ENCODE results near the gene MROH2B. TPM values are rescaled to one million over a fixed set of nuclear protein-coding genes. Genes with fewer than 3 reads are reported as not detected.

Gene MROH2B
- total and polyA plus RNA-seq, 2 donors (not counting 1 experiment from before 2014, with no cell fraction given) = not detected

DNA sequence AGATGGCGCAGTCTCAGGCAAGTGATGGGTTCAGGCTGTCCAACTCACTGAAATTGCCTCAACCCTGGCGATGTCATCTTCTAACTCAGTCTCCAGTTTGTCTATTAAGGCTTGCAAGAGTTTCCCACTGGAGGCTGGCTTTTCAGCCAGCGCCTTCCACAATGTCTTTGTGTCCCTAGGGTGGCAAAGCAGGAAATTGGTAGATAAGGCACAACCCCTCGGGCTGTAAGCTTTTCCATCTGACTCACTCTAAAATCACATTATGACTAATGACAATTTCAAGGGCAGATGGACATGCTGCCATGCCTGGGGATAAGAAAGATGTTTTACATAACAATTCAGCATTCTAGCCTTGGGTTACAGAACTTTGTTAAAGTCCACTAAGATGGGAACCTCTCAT is 61.9 kb downstream of the MROH2B start:
- WGBS (ENCODE audit: insufficient coverage) = 79% methylated on average over 1 of the region's 4 CpGs
- no peaks in the 10 kb centered on the region for H3K36me3 ChIP-seq (replicated peaks in 1 of 2; ENCODE audit: control extremely low read depth in 1 of 2, control insufficient read depth in 1 of 2, extremely low read depth in 1 of 2, insufficient read depth in 2 of 2, low read length in 1 of 2)
- H3K27ac Mint-ChIP-seq = no peak overlapping the region
- H3K27me3 ChIP-seq (replicated peaks in 1 of 4; ENCODE audit: control extremely low read depth in 1 of 4, control insufficient read depth in 3 of 4, insufficient read depth in 4 of 4, low read length in 3 of 4) = no peaks in the 10 kb centered on the region
- no peaks in the 10 kb centered on the region for H3K27me3 Mint-ChIP-seq
- no peak overlapping the region for H3K4me3 ChIP-seq (ENCODE audit: control extremely low read depth in 1 of 5, extremely low read depth in 1 of 5, insufficient read depth in 1 of 5, low read depth in 2 of 5, low read length in 4 of 5)
- H3K4me1 Mint-ChIP-seq = no peaks in the 10 kb centered on the region
- H3K9me3 Mint-ChIP-seq (ENCODE audit: insufficient read depth) = no peaks in the 10 kb centered on the region
- H4K20me1 ChIP-seq (ENCODE audit: control insufficient read depth, insufficient read depth, low read length, poor library complexity, severe bottlenecking) = no peaks in the 10 kb centered on the region
- H3K9me3 ChIP-seq (ENCODE audit: control extremely low read depth in 1 of 3, control insufficient read depth in 2 of 3, insufficient read depth in 1 of 3, low read length in 2 of 3) = no peaks in the 10 kb centered on the region
- intact Hi-C loops (cut with micrococcal nuclease) = no loop called here
- H3K27ac ChIP-seq (ENCODE audit: low read length in 2 of 2) = no peak overlapping the region
- DNase-seq (no peak), ATAC-seq (ENCODE audit: low read depth) (no peak)
- ChIA-PET POLR2A (no interaction called here), CTCF (no interaction called here)
- no peak overlapping the region for H3K9ac ChIP-seq (ENCODE audit: low read length)
- no peak overlapping the region for H2AFZ ChIP-seq (ENCODE audit: insufficient read depth, low read depth, low read length, poor library complexity, severe bottlenecking)
- no peak overlapping the region for H3K4me2 ChIP-seq (replicated peaks; ENCODE audit: low read depth, low read length, poor library complexity, severe bottlenecking)
- no peak overlapping the region for H3K4me3 Mint-ChIP-seq
- no peaks in the 10 kb centered on the region for H3K79me2 ChIP-seq (ENCODE audit: control insufficient read depth, insufficient read depth, low read length)
- TF ChIP-seq, protein P1, sequence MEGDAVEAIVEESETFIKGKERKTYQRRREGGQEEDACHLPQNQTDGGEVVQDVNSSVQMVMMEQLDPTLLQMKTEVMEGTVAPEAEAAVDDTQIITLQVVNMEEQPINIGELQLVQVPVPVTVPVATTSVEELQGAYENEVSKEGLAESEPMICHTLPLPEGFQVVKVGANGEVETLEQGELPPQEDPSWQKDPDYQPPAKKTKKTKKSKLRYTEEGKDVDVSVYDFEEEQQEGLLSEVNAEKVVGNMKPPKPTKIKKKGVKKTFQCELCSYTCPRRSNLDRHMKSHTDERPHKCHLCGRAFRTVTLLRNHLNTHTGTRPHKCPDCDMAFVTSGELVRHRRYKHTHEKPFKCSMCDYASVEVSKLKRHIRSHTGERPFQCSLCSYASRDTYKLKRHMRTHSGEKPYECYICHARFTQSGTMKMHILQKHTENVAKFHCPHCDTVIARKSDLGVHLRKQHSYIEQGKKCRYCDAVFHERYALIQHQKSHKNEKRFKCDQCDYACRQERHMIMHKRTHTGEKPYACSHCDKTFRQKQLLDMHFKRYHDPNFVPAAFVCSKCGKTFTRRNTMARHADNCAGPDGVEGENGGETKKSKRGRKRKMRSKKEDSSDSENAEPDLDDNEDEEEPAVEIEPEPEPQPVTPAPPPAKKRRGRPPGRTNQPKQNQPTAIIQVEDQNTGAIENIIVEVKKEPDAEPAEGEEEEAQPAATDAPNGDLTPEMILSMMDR (IDR thresholded peaks at IDR 0.05) = no peak
- TF ChIP-seq EZH2 (IDR thresholded peaks at IDR 0.05; ENCODE audit: borderline replicate concordance, insufficient read depth, low read depth, low read length, poor library complexity, severe bottlenecking) = no peak
- H3K4me1 ChIP-seq (ENCODE audit: control insufficient read depth in 2 of 2, insufficient read depth in 2 of 2, low read length in 2 of 2) = no peaks in the 10 kb centered on the region

DNA sequence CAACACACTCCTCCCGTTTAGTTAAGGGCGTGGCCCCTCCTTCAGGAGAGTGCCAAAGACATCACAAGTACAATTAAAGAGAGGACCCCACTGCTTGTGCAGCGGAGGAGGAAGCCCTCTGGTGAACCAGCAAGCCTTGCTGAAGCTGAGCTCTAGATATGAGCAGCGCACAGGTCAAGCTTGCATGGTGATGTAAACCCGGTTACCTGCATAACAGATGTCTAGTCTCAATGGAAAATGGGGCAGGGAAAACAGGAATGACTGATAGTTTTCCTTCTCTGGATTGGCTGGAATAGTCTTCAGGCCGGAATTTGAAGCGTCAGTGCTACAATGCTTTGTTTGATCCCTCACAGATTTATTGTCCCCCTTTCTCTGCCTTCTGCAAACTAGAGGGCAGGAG is 66.2 kb downstream of the MROH2B start:
- Histone ChIP-seq H3K4me2 (replicated peaks; ENCODE audit: low read depth, low read length, poor library complexity, severe bottlenecking) (no peak overlapping the region), H3K27ac (ENCODE audit: low read length in 2 of 2) (no peak overlapping the region), H4K20me1 (ENCODE audit: control insufficient read depth, insufficient read depth, low read length, poor library complexity, severe bottlenecking) (no peaks in the 10 kb centered on the region), H3K9me3 (ENCODE audit: control extremely low read depth in 1 of 3, control insufficient read depth in 2 of 3, insufficient read depth in 1 of 3, low read length in 2 of 3) (no peaks in the 10 kb centered on the region), H3K4me1 (ENCODE audit: control insufficient read depth in 2 of 2, insufficient read depth in 2 of 2, low read length in 2 of 2) (no peaks in the 10 kb centered on the region), H3K4me3 (ENCODE audit: control extremely low read depth in 1 of 5, extremely low read depth in 1 of 5, insufficient read depth in 1 of 5, low read depth in 2 of 5, low read length in 4 of 5) (no peak overlapping the region), H3K27me3 (replicated peaks in 1 of 4; ENCODE audit: control extremely low read depth in 1 of 4, control insufficient read depth in 3 of 4, insufficient read depth in 4 of 4, low read length in 3 of 4) (no peaks in the 10 kb centered on the region), H2AFZ (ENCODE audit: insufficient read depth, low read depth, low read length, poor library complexity, severe bottlenecking) (no peak overlapping the region), H3K9ac (ENCODE audit: low read length) (no peak overlapping the region), H3K79me2 (ENCODE audit: control insufficient read depth, insufficient read depth, low read length) (no peaks in the 10 kb centered on the region), H3K36me3 (replicated peaks in 1 of 2; ENCODE audit: control extremely low read depth in 1 of 2, control insufficient read depth in 1 of 2, extremely low read depth in 1 of 2, insufficient read depth in 2 of 2, low read length in 1 of 2) (no peaks in the 10 kb centered on the region)
- CTCF ChIA-PET = no interaction called here
- no peaks in the 10 kb centered on the region for H3K27me3 Mint-ChIP-seq
- H3K9me3 Mint-ChIP-seq (ENCODE audit: insufficient read depth) = no peaks in the 10 kb centered on the region
- ATAC-seq (ENCODE audit: low read depth) = no peak
- DNase-seq = no peak
- no peak overlapping the region for H3K4me3 Mint-ChIP-seq
- intact Hi-C loops (cut with micrococcal nuclease) = no loop called here
- H3K4me1 Mint-ChIP-seq = no peaks in the 10 kb centered on the region
- WGBS (ENCODE audit: insufficient coverage) = 94% methylated on average over 4 of the region's 7 CpGs
- POLR2A ChIA-PET = no interaction called here
- no peak for TF ChIP-seq EZH2 (IDR thresholded peaks at IDR 0.05; ENCODE audit: borderline replicate concordance, insufficient read depth, low read depth, low read length, poor library complexity, severe bottlenecking)
- TF ChIP-seq, protein P1 (IDR thresholded peaks at IDR 0.05) = no peak
- no peak overlapping the region for H3K27ac Mint-ChIP-seq
